ENCODE results near the gene ABCF1.

Gene ABCF1

GRCh38 chr6:30614843-30615218 is 43.6 kb downstream of the ABCF1 start:
- peak; percentile 94 for DNase-seq (ENCODE audit: low read depth, low spot score)
- no CpG with 5 or more reads among the region's 6 CpGs for WGBS (ENCODE audit: insufficient coverage, insufficient read length)
- H3K27ac ChIP-seq (ENCODE audit: low read length), result no peak overlapping the region
- H3K9me3 ChIP-seq (ENCODE audit: control insufficient read depth, insufficient read depth, low read length), result no peaks in the 10 kb centered on the region
- peaks cover 14% of the 10 kb centered on the region; the same call in 1 of the 2 replicates for H3K36me3 ChIP-seq (ENCODE audit: control insufficient read depth, insufficient read depth, low read length)
- no peak overlapping the region; the same call in 1 of the 2 replicates for H3K4me3 ChIP-seq (ENCODE audit: low read length)
- H3K27me3 ChIP-seq (ENCODE audit: control insufficient read depth, insufficient read depth, low read length), result no peaks in the 10 kb centered on the region
- no peaks in the 10 kb centered on the region; the same call in 1 of the 2 replicates for H3K4me1 ChIP-seq (ENCODE audit: control insufficient read depth, insufficient read depth, low read length)

GRCh38 chr6:30615219-30615957 is 44.1 kb downstream of the ABCF1 start:
- Histone ChIP-seq H3K27me3 (ENCODE audit: control insufficient read depth, insufficient read depth, low read length) (no peaks in the 10 kb centered on the region), H3K27ac (ENCODE audit: low read length) (no peak overlapping the region), H3K4me3 (ENCODE audit: low read length) (peak overlapping the region; percentile 81; the same call in 1 of the 2 replicates), H3K9me3 (ENCODE audit: control insufficient read depth, insufficient read depth, low read length) (no peaks in the 10 kb centered on the region), H3K36me3 (ENCODE audit: control insufficient read depth, insufficient read depth, low read length) (peaks cover 12% of the 10 kb centered on the region; the same call in 1 of the 2 replicates), H3K4me1 (ENCODE audit: control insufficient read depth, insufficient read depth, low read length) (no peaks in the 10 kb centered on the region; the same call in 1 of the 2 replicates)
- DNase-seq (ENCODE audit: low read depth, low spot score), result no peak
- WGBS (ENCODE audit: insufficient coverage, insufficient read length), result no CpG with 5 or more reads among the region's 10 CpGs

GRCh38 chr6:30615958-30616810 is 44.9 kb downstream of the ABCF1 start:
- H3K27me3 ChIP-seq (ENCODE audit: control insufficient read depth, insufficient read depth, low read length), result no peaks in the 10 kb centered on the region
- 100% methylated on average over 2 of the region's 10 CpGs for WGBS (ENCODE audit: insufficient coverage, insufficient read length)
- H3K9me3 ChIP-seq (ENCODE audit: control insufficient read depth, insufficient read depth, low read length), result no peaks in the 10 kb centered on the region
- H3K4me1 ChIP-seq (ENCODE audit: control insufficient read depth, insufficient read depth, low read length), result no peaks in the 10 kb centered on the region; the same call in 1 of the 2 replicates
- H3K36me3 ChIP-seq (ENCODE audit: control insufficient read depth, insufficient read depth, low read length), result peaks cover 12% of the 10 kb centered on the region; the same call in 1 of the 2 replicates
- DNase-seq (ENCODE audit: low read depth, low spot score), result no peak
- peak overlapping the region; percentile 1 for H3K27ac ChIP-seq (ENCODE audit: low read length)
- peak overlapping the region; percentile 81 for H3K4me3 ChIP-seq (ENCODE audit: low read length)

- peak within 1 kb of the TSS; percentile 81 for H3K4me3 ChIP-seq (ENCODE audit: low read length)
- peaks cover 12% of the 10 kb centered on the region; the same call in 1 of the 2 replicates for H3K36me3 ChIP-seq (ENCODE audit: control insufficient read depth, insufficient read depth, low read length)
- peak; percentile 100 for DNase-seq (ENCODE audit: low read depth, low spot score)
- no peaks in the 10 kb centered on the region for H3K27me3 ChIP-seq (ENCODE audit: control insufficient read depth, insufficient read depth, low read length)
- WGBS (ENCODE audit: insufficient coverage, insufficient read length), result no CpG with 5 or more reads among the region's 40 CpGs
- no peaks in the 10 kb centered on the region for H3K9me3 ChIP-seq (ENCODE audit: control insufficient read depth, insufficient read depth, low read length)
- H3K27ac ChIP-seq (ENCODE audit: low read length), result peak within 1 kb of the TSS; percentile 1
- H3K4me1 ChIP-seq (ENCODE audit: control insufficient read depth, insufficient read depth, low read length), result no peaks in the 10 kb centered on the region; the same call in 1 of the 2 replicates
These were observed 45.7 kb downstream of the ABCF1 start, which contains the start of gene PPP1R10 for GRCh38 chr6:30616811-30617564. Gene PPP1R10, minus strand, starts transcription at chr6:30617243. Its CDS starts 7,299 bp downstream, at chr6:30609944.

- Histone ChIP-seq H3K27me3 (ENCODE audit: control insufficient read depth, insufficient read depth, low read length) (no peaks in the 10 kb centered on the region), H3K4me1 (ENCODE audit: control insufficient read depth, insufficient read depth, low read length) (no peaks in the 10 kb centered on the region; the same call in 1 of the 2 replicates), H3K27ac (ENCODE audit: low read length) (peak within 1 kb of the TSS; percentile 1), H3K4me3 (ENCODE audit: low read length) (peak within 1 kb of the TSS; percentile 81), H3K36me3 (ENCODE audit: control insufficient read depth, insufficient read depth, low read length) (peaks cover 15% of the 10 kb centered on the region; the same call in 1 of the 2 replicates), H3K9me3 (ENCODE audit: control insufficient read depth, insufficient read depth, low read length) (no peaks in the 10 kb centered on the region)
- no CpG with 5 or more reads among the region's 34 CpGs for WGBS (ENCODE audit: insufficient coverage, insufficient read length)
- DNase-seq (ENCODE audit: low read depth, low spot score), result peak; percentile 94
These were observed 46.5 kb downstream of the ABCF1 start, which contains the start of gene MRPS18B for GRCh38 chr6:30617565-30618269. Gene MRPS18B, plus strand, starts transcription at chr6:30617840. Its CDS starts 26 bp downstream, at chr6:30617866.

GRCh38 chr6:30618270-30618797 is 47.1 kb downstream of the ABCF1 start:
- Histone ChIP-seq H3K4me3 (ENCODE audit: low read length) (peak overlapping the region; percentile 79; the same call in 1 of the 2 replicates), H3K9me3 (ENCODE audit: control insufficient read depth, insufficient read depth, low read length) (no peaks in the 10 kb centered on the region), H3K27me3 (ENCODE audit: control insufficient read depth, insufficient read depth, low read length) (no peaks in the 10 kb centered on the region), H3K36me3 (ENCODE audit: control insufficient read depth, insufficient read depth, low read length) (peaks cover 15% of the 10 kb centered on the region; the same call in 1 of the 2 replicates), H3K27ac (ENCODE audit: low read length) (no peak overlapping the region), H3K4me1 (ENCODE audit: control insufficient read depth, insufficient read depth, low read length) (no peaks in the 10 kb centered on the region)
- no CpG with 5 or more reads among the region's 8 CpGs for WGBS (ENCODE audit: insufficient coverage, insufficient read length)
- DNase-seq (ENCODE audit: low read depth, low spot score), result no peak

GRCh38 chr6:30619561-30619960 is 48.3 kb downstream of the ABCF1 start:
- no CpG with 5 or more reads among the region's 11 CpGs for whole genome bisulfite sequencing (ENCODE audit: insufficient coverage, insufficient read length)
- H3K9me3 ChIP-seq (ENCODE audit: control insufficient read depth, insufficient read depth, low read length), result no peaks in the 10 kb centered on the region
- peaks cover 15% of the 10 kb centered on the region; the same call in 1 of the 2 replicates for H3K36me3 ChIP-seq (ENCODE audit: control insufficient read depth, insufficient read depth, low read length)
- DNase-seq (ENCODE audit: low read depth, low spot score), result no peak
- H3K4me3 ChIP-seq (ENCODE audit: low read length), result no peak overlapping the region
- H3K27ac ChIP-seq (ENCODE audit: low read length), result no peak overlapping the region
- H3K27me3 ChIP-seq (ENCODE audit: control insufficient read depth, insufficient read depth, low read length), result no peaks in the 10 kb centered on the region
- no peaks in the 10 kb centered on the region for H3K4me1 ChIP-seq (ENCODE audit: control insufficient read depth, insufficient read depth, low read length)

- H3K27ac ChIP-seq (ENCODE audit: low read length), result no peak overlapping the region
- H3K4me1 ChIP-seq (ENCODE audit: control insufficient read depth, insufficient read depth, low read length), result peaks cover 2% of the 10 kb centered on the region; the same call in 1 of the 2 replicates
- H3K36me3 ChIP-seq (ENCODE audit: control insufficient read depth, insufficient read depth, low read length), result peaks cover 16% of the 10 kb centered on the region; the same call in 1 of the 2 replicates
- H3K27me3 ChIP-seq (ENCODE audit: control insufficient read depth, insufficient read depth, low read length), result no peaks in the 10 kb centered on the region
- H3K9me3 ChIP-seq (ENCODE audit: control insufficient read depth, insufficient read depth, low read length), result no peaks in the 10 kb centered on the region
- WGBS (ENCODE audit: insufficient coverage, insufficient read length), result no CpG with 5 or more reads among the region's 8 CpGs
- no peak for DNase-seq (ENCODE audit: low read depth, low spot score)
- H3K4me3 ChIP-seq (ENCODE audit: low read length), result no peak overlapping the region
These were observed 54.3 kb downstream of the ABCF1 start for GRCh38 chr6:30625511-30625910.
